Measurements from ENCODE around the gene RAPGEF1. TPM values are rescaled to one million over a fixed set of nuclear protein-coding genes. Genes with fewer than 3 reads are reported as not detected.

The RAPGEF1 gene
- total RNA-seq, 1 experiment from 2014 or later = 25.2 TPM

GRCh38 chr9:131607591-131607990 lies 132.3 kb downstream of the RAPGEF1 start:
- Histone ChIP-seq H3K9me3 (ENCODE audit: low read length) (no peaks in the 10 kb centered on the region), H3K4me1 (ENCODE audit: insufficient read depth, low read length) (peaks cover 16% of the 10 kb centered on the region), H3K36me3 (ENCODE audit: low read depth, low read length) (no peaks in the 10 kb centered on the region), H3F3A (ENCODE audit: low read length, unreplicated experiment) (no peaks in the 10 kb centered on the region), H3K27ac (ENCODE audit: low read length) (no peak overlapping the region), H3K4me3 (ENCODE audit: low read length) (no peak overlapping the region), H3K27me3 (ENCODE audit: low read length) (no peaks in the 10 kb centered on the region), H3K9me2 (replicated peaks; ENCODE audit: low read length) (no peaks in the 10 kb centered on the region), H3K4me2 (ENCODE audit: low read length) (no peak overlapping the region), H3K9ac (ENCODE audit: low read length) (no peak overlapping the region), H2AFZ (ENCODE audit: low read length) (no peak overlapping the region), H4K20me1 (ENCODE audit: low read length) (no peaks in the 10 kb centered on the region), H3K79me2 (ENCODE audit: low read length) (no peaks in the 10 kb centered on the region)
- intact Hi-C loops (cut with micrococcal nuclease) = loop anchor here (5.0 kb wide), 1 partner anchor 130 kb away; no protein-coding TSS in a partner anchor
- ATAC-seq (no peak), DNase-seq (no peak)
- POLR2A ChIA-PET (ENCODE audit: unreplicated experiment) = no interaction called here
- no TSS peak for BruUV-seq (replicated peaks)
- CTCF ChIA-PET = no interaction called here
- TF ChIP-seq EZH2 (IDR thresholded peaks at IDR 0.05; ENCODE audit: low read length, unreplicated experiment) (no peak), CTCF (conservative IDR thresholded peaks at IDR 0.05; ENCODE audit: low read depth, low read length) (no peak), EZH2phosphoT487 (IDR thresholded peaks at IDR 0.05; ENCODE audit: borderline replicate concordance, low read length) (no peak)

GRCh38 chr9:131606896-131607567 lies 132.8 kb downstream of the RAPGEF1 start:
- Histone ChIP-seq H2AFZ (ENCODE audit: low read length) (no peak overlapping the region), H4K20me1 (ENCODE audit: low read length) (no peaks in the 10 kb centered on the region), H3F3A (ENCODE audit: low read length, unreplicated experiment) (no peaks in the 10 kb centered on the region), H3K4me1 (ENCODE audit: insufficient read depth, low read length) (peaks cover 16% of the 10 kb centered on the region), H3K9me2 (replicated peaks; ENCODE audit: low read length) (no peaks in the 10 kb centered on the region), H3K9ac (ENCODE audit: low read length) (no peak overlapping the region), H3K4me2 (ENCODE audit: low read length) (no peak overlapping the region), H3K27me3 (ENCODE audit: low read length) (no peaks in the 10 kb centered on the region), H3K27ac (ENCODE audit: low read length) (no peak overlapping the region), H3K36me3 (ENCODE audit: low read depth, low read length) (no peaks in the 10 kb centered on the region), H3K4me3 (ENCODE audit: low read length) (no peak overlapping the region), H3K9me3 (ENCODE audit: low read length) (no peaks in the 10 kb centered on the region), H3K79me2 (ENCODE audit: low read length) (no peaks in the 10 kb centered on the region)
- ChIA-PET CTCF (no interaction called here), POLR2A (ENCODE audit: unreplicated experiment) (no interaction called here)
- TF ChIP-seq EZH2phosphoT487 (IDR thresholded peaks at IDR 0.05; ENCODE audit: borderline replicate concordance, low read length) (no peak), EZH2 (IDR thresholded peaks at IDR 0.05; ENCODE audit: low read length, unreplicated experiment) (no peak), CTCF (conservative IDR thresholded peaks at IDR 0.05; ENCODE audit: low read depth, low read length) (no peak)
- ATAC-seq = no peak
- DNase-seq = no peak
- no TSS peak for BruUV-seq (replicated peaks)
- intact Hi-C loops (cut with micrococcal nuclease) = loop anchor here (5.0 kb wide), 1 partner anchor 130 kb away; no protein-coding TSS in a partner anchor

Data from PC-3 (cell line).